NCI-H2227 (cell line): Measurements from ENCODE around the gene PCSK9.

ENCODE experiments used
- DNase-seq: peaks from one replicate; lab custom pipeline; 2025; ENCODE audit not compliant: unreplicated experiment; lab: John Stamatoyannopoulos, UW

The PCSK9 gene

DNA sequence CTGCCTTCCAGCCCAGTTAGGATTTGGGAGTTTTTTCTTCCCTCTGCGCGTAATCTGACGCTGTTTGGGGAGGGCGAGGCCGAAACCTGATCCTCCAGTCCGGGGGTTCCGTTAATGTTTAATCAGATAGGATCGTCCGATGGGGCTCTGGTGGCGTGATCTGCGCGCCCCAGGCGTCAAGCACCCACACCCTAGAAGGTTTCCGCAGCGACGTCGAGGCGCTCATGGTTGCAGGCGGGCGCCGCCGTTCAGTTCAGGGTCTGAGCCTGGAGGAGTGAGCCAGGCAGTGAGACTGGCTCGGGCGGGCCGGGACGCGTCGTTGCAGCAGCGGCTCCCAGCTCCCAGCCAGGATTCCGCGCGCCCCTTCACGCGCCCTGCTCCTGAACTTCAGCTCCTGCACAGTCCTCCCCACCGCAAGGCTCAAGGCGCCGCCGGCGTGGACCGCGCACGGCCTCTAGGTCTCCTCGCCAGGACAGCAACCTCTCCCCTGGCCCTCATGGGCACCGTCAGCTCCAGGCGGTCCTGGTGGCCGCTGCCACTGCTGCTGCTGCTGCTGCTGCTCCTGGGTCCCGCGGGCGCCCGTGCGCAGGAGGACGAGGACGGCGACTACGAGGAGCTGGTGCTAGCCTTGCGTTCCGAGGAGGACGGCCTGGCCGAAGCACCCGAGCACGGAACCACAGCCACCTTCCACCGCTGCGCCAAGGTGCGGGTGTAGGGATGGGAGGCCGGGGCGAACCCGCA lies at the start of gene PCSK9:
PCSK9 (plus strand) TSS at position 207 of the 741 bp plus-strand sequence; CDS start at position 497, 290 bp downstream.
- peak; percentile 56 for DNase-seq

GRCh38 chr1:54989968-54990810 lies 49.2 kb upstream of the PCSK9 start:
- no peak for DNase-seq

- no peak for DNase-seq
Observed at GRCh38 chr1:54990916-54991315, 48.4 kb upstream of the PCSK9 start.

GRCh38 chr1:54991939-54992338 lies 47.4 kb upstream of the PCSK9 start:
- DNase-seq = no peak

DNA sequence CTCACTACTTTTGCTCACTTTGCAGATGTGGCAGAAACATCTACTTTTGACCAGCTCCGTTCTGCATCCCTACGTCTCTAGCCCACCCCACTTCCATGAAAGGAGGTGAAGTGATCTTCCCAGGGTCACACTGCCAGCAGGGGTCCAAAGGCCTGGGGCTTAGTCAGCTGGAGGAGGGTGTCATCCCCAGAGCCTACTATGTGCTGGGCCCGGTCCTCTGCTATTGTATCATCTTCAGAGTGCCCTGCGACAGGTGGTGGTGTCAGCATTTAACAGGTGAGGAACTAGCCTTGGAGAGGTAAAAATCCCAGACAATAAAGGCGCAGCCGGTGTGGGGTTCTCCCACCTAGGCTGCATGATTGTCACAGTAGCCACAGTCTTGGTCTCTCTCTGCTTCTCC lies 46.2 kb upstream of the PCSK9 start:
- DNase-seq = no peak

GRCh38 chr1:54994355-54994990 lies 44.9 kb upstream of the PCSK9 start:
- no peak for DNase-seq

- DNase-seq = peak; percentile 15
Observed at GRCh38 chr1:54995013-54995760, 44.2 kb upstream of the PCSK9 start.

- no peak for DNase-seq
Observed at GRCh38 chr1:54995835-54996234, 43.5 kb upstream of the PCSK9 start.

DNA sequence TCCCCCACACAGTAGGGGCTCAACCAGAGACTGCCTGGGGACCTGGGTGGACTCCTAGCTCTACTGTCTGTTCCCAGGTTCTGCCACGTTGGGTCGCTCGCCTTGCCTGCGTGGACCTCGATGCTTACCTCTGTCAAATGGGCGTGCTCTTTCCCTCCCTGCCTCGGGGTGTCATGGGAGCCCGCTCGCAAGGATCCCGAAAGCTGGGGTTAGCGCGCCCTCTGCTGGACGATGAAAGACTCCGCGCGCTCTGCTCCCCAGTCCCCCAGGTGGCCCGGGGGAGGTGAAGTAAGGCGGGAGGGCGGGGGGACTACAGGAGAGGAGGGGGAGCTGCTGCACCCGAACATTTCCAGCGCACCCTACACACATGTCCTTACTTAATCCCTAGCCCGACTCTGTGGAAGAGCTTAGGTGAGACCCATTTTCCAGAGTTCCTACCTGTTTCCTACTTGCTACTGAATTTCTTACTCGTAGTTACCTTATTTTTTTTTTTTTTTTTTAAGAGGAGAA lies 42.9 kb upstream of the PCSK9 start:
- no peak for DNase-seq

DNA sequence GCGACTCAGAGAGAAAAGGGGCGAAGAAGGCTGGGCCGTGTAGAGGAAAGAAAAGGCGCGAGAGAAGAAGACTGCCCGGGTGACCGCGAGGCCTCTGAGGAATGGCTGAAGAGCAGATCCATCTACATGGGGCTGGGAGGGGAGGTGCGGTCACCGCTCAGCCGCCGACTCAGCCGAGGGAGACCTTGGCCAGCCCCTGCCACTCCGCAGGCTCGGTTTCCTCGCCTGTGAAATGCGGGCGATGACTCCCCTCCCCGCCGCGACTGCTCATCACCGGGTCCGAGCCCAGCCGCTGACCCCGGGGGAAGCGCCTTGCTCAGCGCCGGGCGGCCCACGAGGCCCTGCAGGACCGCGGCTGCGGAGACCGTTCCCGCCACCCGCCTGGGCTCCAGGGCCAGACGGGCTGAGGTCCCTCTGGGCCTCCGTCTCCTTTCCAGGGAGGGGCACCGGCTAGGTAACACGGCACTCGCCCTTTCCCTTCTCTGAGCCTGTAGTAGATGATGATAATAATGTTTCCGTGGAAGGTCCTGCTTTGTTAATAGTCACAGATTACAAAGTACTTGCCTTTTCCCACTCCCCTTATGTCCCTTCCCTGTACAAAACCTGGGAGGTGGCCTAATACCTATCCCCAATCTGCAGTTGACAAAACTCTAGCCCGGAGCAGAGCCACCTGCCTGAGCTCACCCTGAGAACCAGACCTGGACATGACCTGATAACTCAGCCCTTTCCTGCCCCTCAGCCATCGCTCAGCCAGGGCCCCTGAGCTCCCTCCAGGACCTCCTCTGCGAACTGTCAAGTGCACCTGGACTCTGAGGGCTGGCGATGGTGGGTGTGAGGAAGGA lies 42.3 kb upstream of the PCSK9 start:
- no peak for DNase-seq

- DNase-seq = no peak
Observed at GRCh38 chr1:54997711-54997986, 41.7 kb upstream of the PCSK9 start.

DNA sequence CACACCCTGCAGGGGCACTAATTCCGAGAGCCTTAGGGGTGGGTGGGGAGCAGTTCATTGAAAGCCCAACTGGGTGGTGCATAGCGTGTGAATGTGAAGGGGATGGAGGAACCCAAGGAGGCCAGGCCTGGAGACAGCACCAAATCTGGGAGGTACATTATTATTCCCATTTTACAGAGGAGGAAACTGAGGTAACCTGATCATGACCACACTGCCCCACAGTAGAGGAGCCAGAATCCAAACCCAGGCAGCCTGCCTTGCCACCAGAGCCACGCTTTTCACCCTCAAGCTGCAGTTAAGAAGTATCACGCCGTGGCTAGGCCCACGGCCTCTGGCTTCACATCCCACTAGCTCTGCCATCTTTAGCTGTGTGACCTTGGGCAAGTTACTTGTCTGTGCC lies 41.2 kb upstream of the PCSK9 start:
- no peak for DNase-seq

- DNase-seq = no peak
Observed at GRCh38 chr1:54998677-54999076, 40.7 kb upstream of the PCSK9 start, which contains the start of gene BSND. BSND (plus strand) TSS chr1:54998933; CDS start chr1:54999187, 254 bp downstream.

GRCh38 chr1:55000110-55001085 lies 39.0 kb upstream of the PCSK9 start:
- no peak for DNase-seq

- no peak for DNase-seq
Observed at GRCh38 chr1:55001311-55001710, 38.0 kb upstream of the PCSK9 start.

DNA sequence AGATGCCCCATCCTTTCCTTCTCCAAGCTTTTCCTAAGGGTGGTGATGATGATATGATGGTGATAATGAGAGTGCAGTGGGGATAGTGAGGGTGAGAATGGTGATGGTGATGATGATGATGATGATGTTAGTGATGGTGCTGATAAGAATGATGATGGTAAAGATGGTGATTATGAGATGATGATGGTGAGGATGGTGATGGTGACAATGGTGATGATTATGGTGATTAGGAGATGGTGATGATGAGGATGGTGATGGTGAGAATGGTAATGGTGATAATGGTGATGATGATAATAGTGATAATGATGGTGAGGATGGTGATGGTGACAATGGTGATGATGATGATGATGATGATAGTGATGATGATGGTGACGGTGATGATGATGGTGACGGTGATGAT lies 36.7 kb upstream of the PCSK9 start:
- no peak for DNase-seq

DNA sequence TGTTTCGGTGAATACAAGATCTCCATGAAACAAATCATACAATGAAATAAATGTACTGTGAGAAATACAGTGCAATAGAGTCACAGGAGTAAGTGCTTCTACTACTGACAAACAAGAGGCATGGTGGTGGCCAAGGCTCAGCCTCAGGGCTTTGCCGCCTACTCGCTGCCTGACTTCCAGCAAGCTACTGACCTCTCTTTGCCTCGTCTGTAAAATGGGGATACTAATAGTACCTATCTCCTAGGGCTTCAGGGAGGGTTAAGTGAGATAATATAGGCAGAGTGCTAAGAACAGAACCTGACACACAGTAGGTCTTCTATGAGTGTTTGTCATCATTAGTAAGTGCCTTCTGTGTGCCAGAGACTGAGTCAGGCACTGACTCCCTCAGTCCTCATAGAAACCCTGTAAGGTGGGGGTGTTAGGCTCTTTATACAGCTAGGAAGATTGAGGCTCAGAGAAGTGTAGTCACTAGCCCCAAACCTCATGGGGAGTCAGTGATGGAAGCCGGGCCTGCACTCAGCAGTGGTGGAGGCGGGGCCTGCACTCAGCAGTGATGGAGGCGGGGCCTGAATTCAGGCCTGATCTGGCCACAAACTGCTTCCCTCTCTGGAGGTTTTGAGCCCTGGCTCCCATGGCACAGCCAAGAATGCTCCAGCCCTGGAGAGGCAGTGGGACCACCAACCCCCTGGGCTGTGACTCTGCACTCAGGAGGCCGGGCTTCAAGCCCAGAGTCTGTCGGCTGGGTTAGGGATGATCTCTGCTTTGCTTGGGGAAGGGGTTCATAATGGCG lies 33.8 kb upstream of the PCSK9 start:
- no peak for DNase-seq

- DNase-seq = no peak
Observed at GRCh38 chr1:55006931-55007330, 32.4 kb upstream of the PCSK9 start.
